Endothelial cell of umbilical vein (primary cell): Measurements from ENCODE around the gene MPC2. TPM values are rescaled to one million over a fixed set of nuclear protein-coding genes. Genes with fewer than 3 reads are reported as not detected.

Experiments
- BruUV-seq: library from RNA; stranded (reverse); fragments of 400-500 nt; replicated peaks from 2 replicates; lab custom pipeline; 2021; lab: Mats Ljungman, UMichigan
- CTCF ChIA-PET: fragments of 300-600, 350-600 bp; sonication (Branson Sonifier 250); formaldehyde crosslinking; loops from one replicate; lab custom pipeline; 2021; ENCODE audit warnings: antibody characterized with exemption, inconsistent platforms; lab: Charles Lee
- POLR2A ChIA-PET: fragments of 300-600, 350-600 bp; sonication (Branson Sonifier 250); formaldehyde crosslinking; loops from one replicate; lab custom pipeline; 2021; ENCODE audit warnings: antibody characterized with exemption, inconsistent platforms; lab: Charles Lee
- DNase-seq: peaks from one replicate; pipeline ENCODE4 v3.0.0-alpha.2; 2011; ENCODE audit warnings: low read depth, low spot score
- FAIRE-seq: peaks from 2 replicates; lab custom pipeline; 2011; peaks lifted over from hg19 to GRCh38; lab: Jason Lieb, UNC
- H2AFZ ChIP-seq: 2 replicates; pipeline ENCODE4 v1.6.0; 2012; ENCODE audit warnings: low read depth, low read length, control low read depth, inconsistent platforms
- H3K27ac ChIP-seq: 2 replicates; pipeline ENCODE4 v1.5.1; 2011; ENCODE audit warnings: low read depth, mild to moderate bottlenecking, control low read depth, low read length, moderate library complexity; ENCODE audit not compliant: insufficient read depth
- H3K27me3 ChIP-seq, 2 experiments: 2 replicates each; pipeline versions ENCODE4 v1.6.0 to v1.6.1; 2011; ENCODE audit warnings: low read length in 2 of 2, mixed read lengths in 1 of 2; ENCODE audit not compliant: control insufficient read depth in 2 of 2, insufficient read depth in 2 of 2
- H3K36me3 ChIP-seq, 2 experiments: 2 replicates in 1 of 2; 3 replicates in 1 of 2; pipeline ENCODE4 v1.5.1; 2011; ENCODE audit warnings: low read length in 2 of 2, mild to moderate bottlenecking in 1 of 2, moderate library complexity in 1 of 2; ENCODE audit not compliant: control insufficient read depth in 2 of 2, insufficient read depth in 2 of 2; ENCODE audit errors: extremely low read depth in 1 of 2
- H3K4me1 ChIP-seq: 3 replicates; pipeline ENCODE4 v1.5.1; 2011; ENCODE audit warnings: mild to moderate bottlenecking, low read length; ENCODE audit not compliant: control insufficient read depth, insufficient read depth; ENCODE audit errors: extremely low read depth
- H3K4me2 ChIP-seq: 2 replicates; pipeline ENCODE4 v1.6.1; 2011; ENCODE audit warnings: low read length, control low read depth, mixed read lengths; ENCODE audit not compliant: insufficient read depth
- H3K4me3 ChIP-seq, 3 experiments: fragments of 200-600 bp in 1 of 3; sonication (generic), shearing (Covaris generic) in 1 of 3; replicated peaks in 1 of 3; 2 replicates each; pipeline ENCODE4 v1.5.1; 2011 to 2016; ENCODE audit warnings: control low read depth in 3 of 3, low read length in 3 of 3, mild to moderate bottlenecking in 2 of 3, inconsistent platforms in 1 of 3, low read depth in 1 of 3, moderate library complexity in 1 of 3; ENCODE audit not compliant: insufficient read depth in 1 of 3
- H3K79me2 ChIP-seq: 2 replicates; pipeline ENCODE4 v1.6.0; 2012; ENCODE audit warnings: low read length, inconsistent platforms; ENCODE audit not compliant: control insufficient read depth, insufficient read depth
- H3K9ac ChIP-seq: replicated peaks from 2 replicates; pipeline ENCODE3; 2011; ENCODE audit warnings: low read length, control low read depth; ENCODE audit not compliant: insufficient read depth; ENCODE audit errors: extremely low read depth
- H3K9me1 ChIP-seq: replicated peaks from 3 replicates; pipeline ENCODE4 v1.6.0; 2011; ENCODE audit warnings: mild to moderate bottlenecking, low read length; ENCODE audit not compliant: control insufficient read depth, insufficient read depth; ENCODE audit errors: extremely low read depth
- H3K9me3 ChIP-seq: replicated peaks from 2 replicates; pipeline ENCODE4 v1.5.1; 2012; ENCODE audit warnings: low read length, inconsistent platforms; ENCODE audit not compliant: control insufficient read depth, insufficient read depth
- H4K20me1 ChIP-seq: replicated peaks from 2 replicates; pipeline ENCODE3; 2011; ENCODE audit warnings: mild to moderate bottlenecking, low read length; ENCODE audit not compliant: control insufficient read depth, insufficient read depth; ENCODE audit errors: extremely low read depth
- EZH2 ChIP-seq: IDR thresholded peaks from 2 replicates; pipeline ENCODE4 v1.6.1; 2012; ENCODE audit warnings: borderline replicate concordance, low read depth, mild to moderate bottlenecking, moderate library complexity, low read length, inconsistent platforms; ENCODE audit not compliant: severe bottlenecking
- FOS ChIP-seq: IDR thresholded peaks from 2 replicates; pipeline ENCODE4 v1.6.1; 2011; ENCODE audit warnings: mild to moderate bottlenecking, low read length, moderate library complexity, borderline replicate concordance; ENCODE audit not compliant: insufficient read depth
- GATA2 ChIP-seq: IDR thresholded peaks from 2 replicates; pipeline ENCODE4 v1.7.0; 2011; ENCODE audit warnings: low read depth, mild to moderate bottlenecking, moderate library complexity, mixed read lengths, low read length; ENCODE audit not compliant: insufficient read length, insufficient read depth
- JUN ChIP-seq: IDR thresholded peaks from 2 replicates; pipeline ENCODE4 v1.6.1; 2011; ENCODE audit warnings: borderline replicate concordance, low read depth; ENCODE audit not compliant: insufficient read length, insufficient read depth
- MAX ChIP-seq: IDR thresholded peaks from 2 replicates; pipeline ENCODE4 v1.6.1; 2011; ENCODE audit not compliant: insufficient read depth, insufficient read length
- MYC ChIP-seq: IDR thresholded peaks from one replicate; pipeline ENCODE4 v1.6.1; 2011; ENCODE audit warnings: mild to moderate bottlenecking, low read depth, low read length
- POLR2A ChIP-seq: IDR thresholded peaks from 2 replicates; pipeline ENCODE4 v1.6.1; 2012; ENCODE audit warnings: low read depth, mild to moderate bottlenecking, control low read depth, low read length
- POLR2AphosphoS5 ChIP-seq: IDR thresholded peaks from 2 replicates; pipeline ENCODE4 v1.6.1; 2012; ENCODE audit warnings: low read depth, mild to moderate bottlenecking, control low read depth, low read length, moderate library complexity; ENCODE audit not compliant: insufficient read depth
- dilution Hi-C: fragments of 300-500 bp; cut with MboI; formaldehyde crosslinking; loops from one replicate; pipeline ENCODE4 v1.15.0; 2019; ENCODE audit warnings: low sequenced_read_pairs; ENCODE audit not compliant: extremely low pct_ligation_motif_present
- intact Hi-C: fragments of 100-400 bp; cut with micrococcal nuclease; formaldehyde crosslinking; loops from one replicate; pipeline ENCODE4 v1.10.0; 2022
- polyA plus RNA-seq, 4 experiments: library from polyadenylated mRNA; depleted of rRNA in 3 of 4; stranded (reverse) in 3 of 4; unstranded in 1 of 4; fragments of >200 nt; gene quantifications; 2 replicates each; pipeline versions ENCODE4 v1.2.1 to v1.2.3, GENCODE V29; 2011 to 2012; ENCODE audit warnings: missing spikeins in 1 of 4
- total RNA-seq: library from RNA; stranded (reverse); gene quantifications from 2 replicates; pipeline ENCODE4 v1.2.3, GENCODE V29; 2021
- TF ChIP-seq, protein P1 (sequence below), 2 donors: IDR thresholded peaks; 1 replicate in 1 of 2; 2 replicates in 1 of 2; pipeline ENCODE4 v1.5.1; 2011; ENCODE audit warnings: low read length in 2 of 2, mild to moderate bottlenecking in 2 of 2, moderate library complexity in 2 of 2, control low read depth in 1 of 2, inconsistent platforms in 1 of 2, low read depth in 1 of 2; ENCODE audit not compliant: insufficient read depth in 1 of 2; ENCODE audit errors: extremely low read depth in 1 of 2

The MPC2 gene
- total and polyA plus RNA-seq, 2 donors (not counting 3 experiments of a cell fraction or from before 2014, with no cell fraction given) = 14.9 to 35.8 TPM

DNA sequence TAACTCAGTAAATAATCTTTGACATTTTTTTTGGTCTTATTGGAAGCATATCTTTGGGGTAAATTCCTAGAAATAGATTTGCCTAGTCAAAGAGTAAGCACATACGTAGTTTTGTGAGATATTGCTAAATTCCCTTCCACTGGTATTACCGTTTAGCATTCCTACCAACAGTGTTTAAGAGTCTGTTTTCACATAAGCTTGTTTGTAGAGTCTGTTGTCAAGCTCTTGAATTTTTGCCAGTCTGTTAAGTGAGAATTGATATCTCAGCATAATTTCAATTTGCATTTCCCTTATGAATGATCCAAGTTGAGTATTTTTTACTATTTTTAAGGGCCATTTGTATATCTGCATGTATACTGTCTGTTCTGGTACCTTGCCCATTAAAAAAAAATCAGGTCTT is 37.0 kb upstream of the MPC2 start:
- ChIA-PET CTCF (no interaction called here), POLR2A (no interaction called here)
- no peaks in the 10 kb centered on the region for H3K27me3 ChIP-seq
- TF ChIP-seq, protein P1, sequence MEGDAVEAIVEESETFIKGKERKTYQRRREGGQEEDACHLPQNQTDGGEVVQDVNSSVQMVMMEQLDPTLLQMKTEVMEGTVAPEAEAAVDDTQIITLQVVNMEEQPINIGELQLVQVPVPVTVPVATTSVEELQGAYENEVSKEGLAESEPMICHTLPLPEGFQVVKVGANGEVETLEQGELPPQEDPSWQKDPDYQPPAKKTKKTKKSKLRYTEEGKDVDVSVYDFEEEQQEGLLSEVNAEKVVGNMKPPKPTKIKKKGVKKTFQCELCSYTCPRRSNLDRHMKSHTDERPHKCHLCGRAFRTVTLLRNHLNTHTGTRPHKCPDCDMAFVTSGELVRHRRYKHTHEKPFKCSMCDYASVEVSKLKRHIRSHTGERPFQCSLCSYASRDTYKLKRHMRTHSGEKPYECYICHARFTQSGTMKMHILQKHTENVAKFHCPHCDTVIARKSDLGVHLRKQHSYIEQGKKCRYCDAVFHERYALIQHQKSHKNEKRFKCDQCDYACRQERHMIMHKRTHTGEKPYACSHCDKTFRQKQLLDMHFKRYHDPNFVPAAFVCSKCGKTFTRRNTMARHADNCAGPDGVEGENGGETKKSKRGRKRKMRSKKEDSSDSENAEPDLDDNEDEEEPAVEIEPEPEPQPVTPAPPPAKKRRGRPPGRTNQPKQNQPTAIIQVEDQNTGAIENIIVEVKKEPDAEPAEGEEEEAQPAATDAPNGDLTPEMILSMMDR (IDR thresholded peaks at IDR 0.05; ENCODE audit: extremely low read depth in 1 of 2, insufficient read depth in 1 of 2, low read depth in 1 of 2, low read length in 2 of 2) = no peak
- no peak for TF ChIP-seq POLR2AphosphoS5
- no peak for TF ChIP-seq MYC
- TF ChIP-seq POLR2A = no peak
- no peak for TF ChIP-seq MAX
- no peak for TF ChIP-seq FOS
- TF ChIP-seq GATA2 = no peak
- no peak for TF ChIP-seq JUN
- no peak for TF ChIP-seq EZH2
- no peak overlapping the region for H3K9ac ChIP-seq
- DNase-seq = no peak
- no peaks in the 10 kb centered on the region for H3K79me2 ChIP-seq
- no TSS peak for BruUV-seq
- intact Hi-C loops = no loop called here
- no peak overlapping the region for H3K27ac ChIP-seq
- no peaks in the 10 kb centered on the region for H4K20me1 ChIP-seq
- no peak overlapping the region for H2AFZ ChIP-seq
- H3K36me3 ChIP-seq = no peaks in the 10 kb centered on the region
- no peaks in the 10 kb centered on the region for H3K4me1 ChIP-seq
- no peak overlapping the region for H3K4me3 ChIP-seq
- H3K9me3 ChIP-seq = no peaks in the 10 kb centered on the region
- no peaks in the 10 kb centered on the region for H3K9me1 ChIP-seq
- dilution Hi-C loops = no loop called here
- H3K4me2 ChIP-seq = no peak overlapping the region
- FAIRE-seq = no peak
